Activated CD4-positive, alpha-beta T cell treated with anti-CD3 and anti-CD28 coated beads for 48 hours (primary cell): Measurements from ENCODE around the gene YTHDC2.

Experiments
- DNase-seq: peaks from one replicate; pipeline ENCODE4 v3.0.0-alpha.2; 2020

The YTHDC2 gene

GRCh38 chr5:113606298-113607134, 93.0 kb downstream of the YTHDC2 start:
- DNase-seq = peak; percentile 44

- DNase-seq = no peak
Observed at GRCh38 chr5:113607361-113607760, 93.9 kb downstream of the YTHDC2 start.

DNA sequence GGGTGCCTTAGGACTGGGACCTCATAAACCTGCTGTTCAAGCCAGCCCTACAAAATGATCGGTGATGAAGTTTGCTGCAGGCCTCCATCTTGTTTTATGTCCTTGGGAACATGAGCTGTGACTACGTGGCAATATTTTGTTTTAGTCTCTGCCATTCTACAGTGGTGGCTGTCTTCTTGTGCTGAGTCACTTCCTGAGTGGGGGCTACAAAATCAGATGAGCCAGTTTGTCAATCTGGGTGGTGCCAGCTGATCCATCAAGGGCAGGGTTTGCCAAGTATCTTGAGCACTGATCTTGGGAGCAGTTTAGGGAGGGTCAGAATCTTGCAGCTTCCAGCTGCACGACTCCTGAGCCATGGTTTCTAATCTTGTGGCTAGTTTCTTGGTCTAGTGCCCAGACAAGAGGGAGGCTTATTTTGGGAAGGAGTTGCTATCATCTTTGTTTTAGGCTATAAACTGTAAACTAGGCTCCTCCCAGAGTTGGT, 94.7 kb downstream of the YTHDC2 start:
- DNase-seq = no peak

- no peak for DNase-seq
Observed at GRCh38 chr5:113612060-113612496, 98.6 kb downstream of the YTHDC2 start.

DNA sequence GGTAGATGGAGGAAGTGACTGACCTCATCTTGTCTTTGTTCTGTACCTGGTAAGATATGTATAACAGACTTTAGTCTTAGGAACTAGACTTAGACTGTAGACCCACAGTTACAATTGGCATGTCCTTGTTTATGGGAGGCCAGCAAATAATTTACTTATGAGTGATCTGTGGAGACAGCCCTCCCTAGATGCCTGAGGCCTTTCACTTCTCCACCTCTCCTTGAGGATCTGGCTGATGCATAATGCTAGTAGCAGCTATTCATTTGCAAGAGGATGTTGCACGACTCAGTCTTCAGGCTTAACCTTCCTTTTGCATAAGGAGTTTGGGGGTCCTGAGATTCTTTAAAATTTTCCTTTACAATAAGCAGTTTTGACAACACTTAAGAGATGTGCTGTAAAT, 100.7 kb downstream of the YTHDC2 start:
- no peak for DNase-seq

DNA sequence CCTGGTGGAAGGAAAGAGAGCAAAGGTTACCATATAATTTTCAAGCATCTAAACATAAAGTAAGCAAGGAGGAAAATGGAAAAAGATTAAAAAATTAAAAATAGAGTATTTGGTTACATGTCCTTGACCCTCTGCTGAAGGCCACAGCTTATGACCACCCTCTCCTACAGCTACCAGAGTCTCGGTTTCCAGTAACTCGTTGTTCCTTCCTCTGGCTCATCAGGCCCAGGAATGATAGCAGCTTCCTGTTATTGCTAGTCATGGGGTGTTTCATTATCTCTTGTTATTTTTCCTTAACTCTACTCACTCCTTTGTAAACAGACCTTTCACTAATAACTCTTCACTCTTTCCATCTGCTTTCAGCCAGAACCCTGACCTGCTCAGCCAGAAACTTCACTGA, 102.2 kb downstream of the YTHDC2 start:
- DNase-seq = no peak

- no peak for DNase-seq
Observed at GRCh38 chr5:113617191-113617796, 103.8 kb downstream of the YTHDC2 start.

DNA sequence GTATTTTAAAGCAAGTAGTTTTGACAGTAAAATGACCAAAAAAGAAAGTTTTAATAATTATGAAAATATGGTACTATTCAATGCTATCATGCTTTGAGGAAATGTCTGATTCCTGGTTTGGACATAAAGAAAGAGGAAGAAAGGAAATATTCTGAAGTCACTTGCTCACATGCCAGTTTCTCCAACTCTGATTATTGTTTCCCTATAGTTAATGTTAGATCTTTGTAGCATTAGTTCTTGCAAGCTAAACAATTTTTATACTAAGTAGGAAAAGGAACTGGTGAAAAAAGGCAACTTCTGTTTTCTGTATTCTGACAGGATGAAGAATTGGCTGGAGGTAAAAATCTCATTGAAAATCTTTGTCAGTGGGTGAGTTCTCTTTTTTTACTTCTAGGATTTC, 119.5 kb downstream of the YTHDC2 start:
- DNase-seq = no peak

DNA sequence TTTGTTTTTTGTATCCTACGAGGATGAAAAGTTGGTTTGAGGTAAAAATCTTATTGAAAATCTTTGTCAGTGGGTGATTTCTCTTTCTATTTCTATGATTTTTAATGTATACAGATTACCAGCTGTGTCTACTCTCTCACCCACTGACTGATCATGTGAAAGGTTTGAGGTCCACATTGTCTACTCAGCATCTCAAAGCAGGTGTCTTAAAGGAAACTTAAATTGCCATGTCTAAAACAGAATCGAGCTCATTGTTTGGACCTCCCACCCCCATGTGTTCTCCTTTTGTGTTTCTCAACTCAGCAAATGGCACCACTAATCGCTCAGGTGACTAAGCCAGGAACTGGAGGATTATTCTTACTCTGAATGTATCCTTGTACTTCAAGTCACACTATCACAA, 121.5 kb downstream of the YTHDC2 start:
- no peak for DNase-seq

DNA sequence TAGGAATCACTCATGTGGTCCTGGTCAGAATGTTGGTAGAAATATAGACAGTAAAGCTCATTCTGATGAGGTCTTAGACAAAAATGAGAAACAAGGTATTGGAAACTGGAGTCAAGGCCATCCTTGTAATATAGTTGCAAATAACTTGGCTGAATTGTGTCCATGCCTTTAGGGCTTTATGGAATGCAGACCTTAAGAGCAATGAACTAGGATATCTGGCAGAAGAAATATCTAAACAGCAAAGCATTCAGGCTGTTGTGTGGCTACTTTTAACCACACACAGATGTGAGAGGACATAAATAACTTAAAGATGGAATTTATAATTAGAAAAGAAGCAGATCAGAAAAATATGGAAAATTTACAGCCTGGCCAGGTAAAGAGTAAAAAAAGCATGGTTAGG, 128.2 kb downstream of the YTHDC2 start:
- DNase-seq = no peak
